Activated naive CD8-positive, alpha-beta T cell treated with anti-CD3 and anti-CD28 coated beads, Interleukin-2, amount 10 ng/mL, durations not matched to agents 7 days and 5 days (primary cell): ENCODE data around the gene PTPN3. TPM values are rescaled to one million over a fixed set of nuclear protein-coding genes. Genes with fewer than 3 reads are reported as not detected.
"Not testable (repeated sequence)": the region's sequence is repeated elsewhere in the genome, so short reads cannot be mapped to it uniquely, and the experiment has no call there.

Experiments
- ATAC-seq: fragments of 150-1000 bp; cut with Tn5 transposase; one replicate; pipeline ENCODE4 v1.10.0; 2021; ENCODE audit warnings: low read depth, moderate library complexity
- POLR2A ChIA-PET: fragments of 350-600 bp; sonication (Branson Sonifier 250); formaldehyde crosslinking; loops from one replicate; lab custom pipeline; 2021; ENCODE audit warnings: antibody characterized with exemption; lab: Charles Lee
- DNase-seq: peaks from one replicate; pipeline ENCODE4 v3.0.0; 2021
- H3K27ac Mint-ChIP-seq: one replicate; pipeline ENCODE4 v1.8.0; 2022; ENCODE audit warnings: mild to moderate bottlenecking, mixed read lengths
- H3K27me3 Mint-ChIP-seq: one replicate; pipeline ENCODE4 v1.8.0; 2022; ENCODE audit warnings: mild to moderate bottlenecking, moderate library complexity, mixed read lengths
- H3K36me3 Mint-ChIP-seq: one replicate; pipeline ENCODE4 v1.8.0; 2021; ENCODE audit warnings: mild to moderate bottlenecking, mixed read lengths
- H3K4me1 Mint-ChIP-seq: one replicate; pipeline ENCODE4 v1.8.0; 2021; ENCODE audit warnings: mixed read lengths
- H3K4me3 Mint-ChIP-seq: one replicate; pipeline ENCODE4 v1.8.0; 2022; ENCODE audit warnings: mild to moderate bottlenecking, moderate library complexity, mixed read lengths
- H3K9me3 Mint-ChIP-seq: one replicate; pipeline ENCODE4 v1.8.0; 2021; ENCODE audit warnings: mixed read lengths
- total RNA-seq, 2 experiments: library from RNA; stranded (reverse); gene quantifications; one replicate each; pipeline ENCODE4 v1.2.3, GENCODE V29; 2021

Gene PTPN3
- total RNA-seq, 2 experiments from 2014 or later = not detected

- Mint-ChIP-seq H3K4me1 (peaks cover 1% of the 10 kb centered on the region), H3K4me3 (no peak overlapping the region), H3K36me3 (no peaks in the 10 kb centered on the region), H3K27ac (no peak overlapping the region), H3K9me3 (no peaks in the 10 kb centered on the region), H3K27me3 (peaks cover 5% of the 10 kb centered on the region)
- no peak for ATAC-seq
- no peak for DNase-seq
- POLR2A ChIA-PET = no interaction called here
Measured at GRCh38 chr9:109518621-109519335, 20.7 kb upstream of the PTPN3 start.

- no peak overlapping the region for H3K4me3 Mint-ChIP-seq
Measured at GRCh38 chr9:109517901-109518377, 19.8 kb upstream of the PTPN3 start.

GRCh38 chr9:109513871-109514270 is 15.8 kb upstream of the PTPN3 start:
- ATAC-seq = no peak

More at GRCh38 chr9:109517901-109518377, 19.8 kb upstream of the PTPN3 start:
- Mint-ChIP-seq H3K27me3 (peaks cover 4% of the 10 kb centered on the region), H3K27ac (no peak overlapping the region), H3K9me3 (no peaks in the 10 kb centered on the region), H3K36me3 (no peaks in the 10 kb centered on the region), H3K4me1 (peaks cover 1% of the 10 kb centered on the region)
- POLR2A ChIA-PET = no interaction called here
- DNase-seq = no peak
- no peak for ATAC-seq

GRCh38 chr9:109512170-109512756 is 14.2 kb upstream of the PTPN3 start:
- POLR2A ChIA-PET = no interaction called here
- DNase-seq (no peak), ATAC-seq (no peak)
- Mint-ChIP-seq H3K36me3 (no peaks in the 10 kb centered on the region), H3K4me3 (no peak overlapping the region), H3K27ac (no peak overlapping the region), H3K9me3 (no peaks in the 10 kb centered on the region), H3K4me1 (no peaks in the 10 kb centered on the region), H3K27me3 (peaks cover 7% of the 10 kb centered on the region)

More at GRCh38 chr9:109513871-109514270, 15.8 kb upstream of the PTPN3 start:
- DNase-seq = no peak
- Mint-ChIP-seq H3K27ac (no peak overlapping the region), H3K36me3 (no peaks in the 10 kb centered on the region), H3K27me3 (peaks cover 4% of the 10 kb centered on the region), H3K4me1 (no peaks in the 10 kb centered on the region), H3K9me3 (no peaks in the 10 kb centered on the region), H3K4me3 (no peak overlapping the region)
- POLR2A ChIA-PET = no interaction called here

GRCh38 chr9:109510506-109510905 is 12.4 kb upstream of the PTPN3 start:
- POLR2A ChIA-PET = no interaction called here
- H3K4me3 Mint-ChIP-seq = no peak overlapping the region

GRCh38 chr9:109510042-109510441 is 11.9 kb upstream of the PTPN3 start:
- POLR2A ChIA-PET, H3K9me3 Mint-ChIP-seq, ATAC-seq, H3K4me3 Mint-ChIP-seq, DNase-seq, H3K27me3 Mint-ChIP-seq, H3K4me1 Mint-ChIP-seq, H3K36me3 Mint-ChIP-seq, H3K27ac Mint-ChIP-seq: not testable (repeated sequence)

More at GRCh38 chr9:109510506-109510905, 12.4 kb upstream of the PTPN3 start:
- no peak for DNase-seq
- no peak overlapping the region for H3K27ac Mint-ChIP-seq
- H3K36me3 Mint-ChIP-seq = no peaks in the 10 kb centered on the region
- no peak for ATAC-seq
- H3K9me3 Mint-ChIP-seq = no peaks in the 10 kb centered on the region
- peaks cover 7% of the 10 kb centered on the region for H3K27me3 Mint-ChIP-seq
- H3K4me1 Mint-ChIP-seq = no peaks in the 10 kb centered on the region

GRCh38 chr9:109509611-109510010 is 11.5 kb upstream of the PTPN3 start:
- ATAC-seq (no peak), DNase-seq (no peak)
- no peaks in the 10 kb centered on the region for H3K36me3 Mint-ChIP-seq
- H3K4me1 Mint-ChIP-seq = no peaks in the 10 kb centered on the region
- no peak overlapping the region for H3K4me3 Mint-ChIP-seq
- no peaks in the 10 kb centered on the region for H3K9me3 Mint-ChIP-seq
- no peak overlapping the region for H3K27ac Mint-ChIP-seq
- POLR2A ChIA-PET = no interaction called here
- peaks cover 10% of the 10 kb centered on the region for H3K27me3 Mint-ChIP-seq

GRCh38 chr9:109507421-109507838 is 9.3 kb upstream of the PTPN3 start:
- Mint-ChIP-seq H3K27ac (no peak overlapping the region), H3K36me3 (no peaks in the 10 kb centered on the region), H3K9me3 (no peaks in the 10 kb centered on the region), H3K27me3 (peaks cover 14% of the 10 kb centered on the region), H3K4me3 (no peak overlapping the region), H3K4me1 (no peaks in the 10 kb centered on the region)
- POLR2A ChIA-PET = no interaction called here
- DNase-seq = no peak
- ATAC-seq = no peak

- Mint-ChIP-seq H3K36me3 (no peaks in the 10 kb centered on the region), H3K27ac (no peak overlapping the region), H3K9me3 (no peaks in the 10 kb centered on the region), H3K4me1 (no peaks in the 10 kb centered on the region), H3K27me3 (peaks cover 26% of the 10 kb centered on the region), H3K4me3 (no peak overlapping the region)
- ATAC-seq (no peak), DNase-seq (no peak)
- POLR2A ChIA-PET = no interaction called here
Measured at GRCh38 chr9:109506097-109506712, 8.1 kb upstream of the PTPN3 start.

GRCh38 chr9:109504689-109505088 is 6.6 kb upstream of the PTPN3 start:
- DNase-seq = no peak
- Mint-ChIP-seq H3K36me3 (no peaks in the 10 kb centered on the region), H3K9me3 (no peaks in the 10 kb centered on the region), H3K4me3 (no peak overlapping the region), H3K27ac (no peak overlapping the region), H3K4me1 (no peaks in the 10 kb centered on the region), H3K27me3 (peaks cover 36% of the 10 kb centered on the region)
- POLR2A ChIA-PET = no interaction called here
- no peak for ATAC-seq

- H3K4me1 Mint-ChIP-seq = peaks cover 9% of the 10 kb centered on the region
- no peak for ATAC-seq
- no peak overlapping the region for H3K27ac Mint-ChIP-seq
- peaks cover 2% of the 10 kb centered on the region for H3K36me3 Mint-ChIP-seq
- H3K9me3 Mint-ChIP-seq = peaks cover 2% of the 10 kb centered on the region
- POLR2A ChIA-PET = no interaction called here
- H3K27me3 Mint-ChIP-seq = peaks cover 65% of the 10 kb centered on the region
- DNase-seq = no peak
- no peak overlapping the region for H3K4me3 Mint-ChIP-seq
Measured at GRCh38 chr9:109500421-109500974, 2.4 kb upstream of the PTPN3 start.

- peaks cover 2% of the 10 kb centered on the region for H3K36me3 Mint-ChIP-seq
- H3K27ac Mint-ChIP-seq = no peak overlapping the region
- H3K27me3 Mint-ChIP-seq = peaks cover 70% of the 10 kb centered on the region
- ATAC-seq = no peak
- no peak for DNase-seq
- POLR2A ChIA-PET = no interaction called here
- peaks cover 9% of the 10 kb centered on the region for H3K4me1 Mint-ChIP-seq
- no peak overlapping the region for H3K4me3 Mint-ChIP-seq
- peaks cover 2% of the 10 kb centered on the region for H3K9me3 Mint-ChIP-seq
Measured at GRCh38 chr9:109499631-109500410, 1.7 kb upstream of the PTPN3 start.

GRCh38 chr9:109499093-109499630 is 1.1 kb upstream of the PTPN3 start:
- peaks cover 2% of the 10 kb centered on the region for H3K9me3 Mint-ChIP-seq
- no peak for DNase-seq
- peaks cover 2% of the 10 kb centered on the region for H3K36me3 Mint-ChIP-seq
- peak overlapping the region; percentile 28 for H3K4me3 Mint-ChIP-seq
- POLR2A ChIA-PET = no interaction called here
- peaks cover 71% of the 10 kb centered on the region for H3K27me3 Mint-ChIP-seq
- H3K4me1 Mint-ChIP-seq = peaks cover 9% of the 10 kb centered on the region
- H3K27ac Mint-ChIP-seq = no peak overlapping the region
- no peak for ATAC-seq
